Smooth muscle cell of the coronary artery (primary cell): Measurements from ENCODE around the gene TLR7. TPM values are rescaled to one million over a fixed set of nuclear protein-coding genes. Genes with fewer than 3 reads are reported as not detected.

ENCODE experiments used
- total RNA-seq: library from RNA; depleted of rRNA; stranded (reverse); fragments of >200 nt; gene quantifications from 2 replicates; pipeline ENCODE4 v1.2.3, GENCODE V29; 2014; ENCODE audit warnings: low replicate concordance

The TLR7 gene
- total RNA-seq: not detected in 2 replicates

DNA sequence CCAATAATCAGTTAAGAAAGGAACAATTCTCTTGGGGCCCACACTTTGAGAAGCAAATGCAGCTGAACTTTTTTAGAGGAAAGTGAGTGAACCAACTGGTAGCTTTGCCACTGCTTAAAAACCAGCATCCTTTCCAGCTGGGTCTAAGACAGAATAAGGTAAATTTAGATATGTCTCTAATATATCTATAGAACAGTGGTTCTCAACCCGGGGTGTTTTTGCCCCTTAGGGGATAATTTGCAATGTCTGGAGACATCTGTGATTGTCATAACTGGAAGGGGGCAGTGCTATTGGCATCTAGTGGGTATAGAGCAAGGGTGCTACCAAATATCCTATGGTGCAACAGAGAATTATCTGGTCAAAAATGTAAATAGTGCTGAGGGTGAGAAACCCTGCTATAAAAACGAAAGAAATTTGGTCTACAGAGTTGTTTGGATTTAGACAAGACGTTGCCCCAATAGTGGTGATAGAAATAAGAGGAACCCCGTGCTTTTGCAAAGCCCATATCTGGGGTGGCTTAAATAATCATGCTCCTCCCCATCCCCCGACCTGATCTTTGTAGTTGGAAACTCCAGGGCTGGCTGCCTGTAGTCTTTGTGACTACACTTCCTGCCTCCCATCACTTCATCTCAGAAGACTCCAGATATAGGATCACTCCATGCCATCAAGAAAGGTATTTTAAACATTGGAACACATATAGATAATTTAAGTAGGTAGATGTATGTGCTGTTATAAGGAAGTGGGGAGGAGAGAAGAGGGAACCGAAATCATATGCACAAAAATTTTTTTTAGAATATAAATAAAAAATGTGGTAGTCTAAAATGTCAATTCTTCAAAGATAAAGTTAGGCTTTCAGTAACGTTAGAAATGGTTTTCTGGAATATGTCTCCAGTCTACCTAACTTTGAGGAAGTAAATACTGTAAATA lies at the start of gene TLR7:
Gene TLR7, plus strand, starts transcription at position 622 of the 927 bp plus-strand sequence. CDS start 507 bp downstream, outside the sequence.

DNA sequence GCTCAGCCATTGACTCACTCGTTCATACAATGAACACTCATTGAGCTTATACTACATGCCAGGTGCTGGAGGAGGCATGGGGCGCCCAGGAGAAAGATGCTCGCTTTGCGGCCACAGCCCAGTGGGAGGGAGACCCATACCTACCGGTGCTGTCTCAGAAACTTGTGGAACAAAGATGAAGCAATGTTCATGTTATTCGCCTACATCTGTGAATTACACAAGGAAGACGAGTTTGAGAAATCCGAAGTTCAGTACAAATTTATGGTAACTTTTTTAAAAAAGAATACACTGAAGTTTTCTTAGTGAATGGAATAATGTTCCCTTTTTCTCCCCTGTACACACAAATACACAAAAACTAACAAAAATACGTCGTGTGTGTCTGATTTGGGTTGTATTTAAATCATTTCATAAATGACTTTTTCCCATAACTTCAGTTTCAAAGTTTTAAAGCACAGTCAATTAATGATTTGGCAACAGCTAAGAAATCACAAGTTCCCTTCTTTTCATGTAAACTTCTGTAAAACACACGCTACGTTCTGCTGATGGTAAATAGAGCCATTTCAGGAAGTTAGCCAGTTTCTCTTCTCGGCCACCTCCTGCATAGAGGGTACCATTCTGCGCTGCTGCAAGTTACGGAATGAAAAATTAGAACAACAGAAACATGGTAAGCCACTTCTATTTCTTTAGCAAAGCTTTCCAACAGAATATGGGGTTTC lies 39.3 kb downstream of the TLR7 start, which contains the start of gene TLR8:
Gene TLR8, plus strand, starts transcription at position 575 of the 716 bp plus-strand sequence. Its CDS starts 87 bp downstream, at position 662.

Other genes with a start within 250 kb of the TLR7 start
- 23.6 and 51.6 TPM in 2 replicates for gene PRPS2, start 75.7 kb upstream of the TLR7 start, total RNA-seq
- gene TLR8, start 39.5 kb downstream of the TLR7 start, total RNA-seq: not detected in 2 replicates
- 8,515 and 15,067 TPM in 2 replicates for gene TMSB4X, start 108.0 kb downstream of the TLR7 start, total RNA-seq
- gene FAM9C, start 177.5 kb downstream of the TLR7 start, total RNA-seq: not detected in 2 replicates